Nephron progenitor cell (in vitro differentiated cells): ENCODE measurements around the gene MRPL47.
"Not testable (repeated sequence)": the region's sequence is repeated elsewhere in the genome, so short reads cannot be mapped to it uniquely, and the experiment has no call there.

Source experiments
- DNase-seq: peaks from one replicate; pipeline ENCODE4 v3.0.0; 2021
- H3K27ac Mint-ChIP-seq: 2 replicates; pipeline ENCODE4 v1.8.0; 2021; ENCODE audit warnings: mild to moderate bottlenecking, moderate library complexity, mixed read lengths
- H3K27me3 Mint-ChIP-seq: 2 replicates; pipeline ENCODE4 v1.8.0; 2021; ENCODE audit warnings: mild to moderate bottlenecking, low read depth, mixed read lengths; ENCODE audit not compliant: poor library complexity
- H3K36me3 Mint-ChIP-seq: 2 replicates; pipeline ENCODE4 v1.8.0; 2021; ENCODE audit warnings: low read depth, mixed read lengths
- H3K4me1 Mint-ChIP-seq: 2 replicates; pipeline ENCODE4 v1.8.0; 2021; ENCODE audit warnings: mixed read lengths
- H3K4me3 Mint-ChIP-seq: 2 replicates; pipeline ENCODE4 v1.8.0; 2021; ENCODE audit warnings: mild to moderate bottlenecking, moderate library complexity, mixed read lengths
- H3K9me3 Mint-ChIP-seq: 2 replicates; pipeline ENCODE4 v1.8.0; 2021; ENCODE audit warnings: mild to moderate bottlenecking, moderate library complexity, mixed read lengths
- TF ChIP-seq, protein P1 (sequence below): fragments of 200-600 bp; sonication (generic); IDR thresholded peaks from 2 replicates; pipeline ENCODE4 v1.5.0; 2021; ENCODE audit warnings: antibody characterized with exemption

MRPL47 gene

DNA sequence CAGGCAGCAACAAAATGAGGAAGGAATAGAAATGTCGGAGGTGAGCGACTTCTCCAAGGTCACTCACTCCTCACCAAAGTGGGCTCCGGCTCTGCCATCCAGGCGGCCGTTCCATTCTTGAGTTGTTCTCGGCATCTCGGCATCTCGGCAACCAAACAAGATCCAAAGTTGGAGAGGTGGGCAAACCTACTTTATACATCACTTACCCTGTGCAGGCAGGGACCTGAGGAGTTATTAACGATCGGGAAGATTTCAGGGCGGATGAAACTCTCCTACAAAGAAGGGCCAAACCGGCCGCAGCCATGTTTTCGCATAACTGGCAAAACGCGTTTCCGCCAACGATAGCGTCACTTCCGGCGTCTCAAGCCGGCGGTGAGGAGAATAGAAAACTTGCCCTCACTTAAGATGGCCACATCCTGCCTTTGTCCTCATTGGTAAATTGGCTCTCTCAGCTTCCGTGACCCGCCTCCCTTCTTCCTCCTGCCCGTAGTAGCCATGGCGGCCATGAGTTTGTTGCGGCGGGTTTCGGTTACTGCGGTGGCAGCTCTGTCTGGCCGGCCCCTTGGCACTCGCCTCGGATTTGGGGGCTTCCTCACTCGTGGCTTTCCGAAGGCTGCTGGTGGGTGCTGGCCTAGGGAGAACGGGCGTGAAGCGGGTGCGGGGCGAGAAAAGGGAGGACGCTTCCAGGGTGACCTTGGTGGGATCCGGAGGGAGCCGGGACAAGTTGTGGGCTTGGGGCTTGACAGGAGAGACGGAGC, at the start of gene MRPL47, which contains the start of gene NDUFB5:
TSS of gene MRPL47 (minus strand) at position 318 of the 758 bp plus-strand sequence. CDS start at position 304, 14 bp downstream.
TSS of gene NDUFB5 (plus strand) at position 474 of the 758 bp plus-strand sequence. CDS start at position 496, 22 bp downstream.
- Mint-ChIP-seq H3K27me3 (peaks cover 3% of the 10 kb centered on the region), H3K36me3 (peaks cover 37% of the 10 kb centered on the region), H3K27ac (peak within 1 kb of the TSS; percentile 100), H3K4me3 (peak within 1 kb of the TSS; percentile 98), H3K4me1 (peaks cover 32% of the 10 kb centered on the region), H3K9me3 (no peaks in the 10 kb centered on the region)
- peak; percentile 89 for DNase-seq
- TF ChIP-seq, protein P1, sequence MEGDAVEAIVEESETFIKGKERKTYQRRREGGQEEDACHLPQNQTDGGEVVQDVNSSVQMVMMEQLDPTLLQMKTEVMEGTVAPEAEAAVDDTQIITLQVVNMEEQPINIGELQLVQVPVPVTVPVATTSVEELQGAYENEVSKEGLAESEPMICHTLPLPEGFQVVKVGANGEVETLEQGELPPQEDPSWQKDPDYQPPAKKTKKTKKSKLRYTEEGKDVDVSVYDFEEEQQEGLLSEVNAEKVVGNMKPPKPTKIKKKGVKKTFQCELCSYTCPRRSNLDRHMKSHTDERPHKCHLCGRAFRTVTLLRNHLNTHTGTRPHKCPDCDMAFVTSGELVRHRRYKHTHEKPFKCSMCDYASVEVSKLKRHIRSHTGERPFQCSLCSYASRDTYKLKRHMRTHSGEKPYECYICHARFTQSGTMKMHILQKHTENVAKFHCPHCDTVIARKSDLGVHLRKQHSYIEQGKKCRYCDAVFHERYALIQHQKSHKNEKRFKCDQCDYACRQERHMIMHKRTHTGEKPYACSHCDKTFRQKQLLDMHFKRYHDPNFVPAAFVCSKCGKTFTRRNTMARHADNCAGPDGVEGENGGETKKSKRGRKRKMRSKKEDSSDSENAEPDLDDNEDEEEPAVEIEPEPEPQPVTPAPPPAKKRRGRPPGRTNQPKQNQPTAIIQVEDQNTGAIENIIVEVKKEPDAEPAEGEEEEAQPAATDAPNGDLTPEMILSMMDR: no peak

DNA sequence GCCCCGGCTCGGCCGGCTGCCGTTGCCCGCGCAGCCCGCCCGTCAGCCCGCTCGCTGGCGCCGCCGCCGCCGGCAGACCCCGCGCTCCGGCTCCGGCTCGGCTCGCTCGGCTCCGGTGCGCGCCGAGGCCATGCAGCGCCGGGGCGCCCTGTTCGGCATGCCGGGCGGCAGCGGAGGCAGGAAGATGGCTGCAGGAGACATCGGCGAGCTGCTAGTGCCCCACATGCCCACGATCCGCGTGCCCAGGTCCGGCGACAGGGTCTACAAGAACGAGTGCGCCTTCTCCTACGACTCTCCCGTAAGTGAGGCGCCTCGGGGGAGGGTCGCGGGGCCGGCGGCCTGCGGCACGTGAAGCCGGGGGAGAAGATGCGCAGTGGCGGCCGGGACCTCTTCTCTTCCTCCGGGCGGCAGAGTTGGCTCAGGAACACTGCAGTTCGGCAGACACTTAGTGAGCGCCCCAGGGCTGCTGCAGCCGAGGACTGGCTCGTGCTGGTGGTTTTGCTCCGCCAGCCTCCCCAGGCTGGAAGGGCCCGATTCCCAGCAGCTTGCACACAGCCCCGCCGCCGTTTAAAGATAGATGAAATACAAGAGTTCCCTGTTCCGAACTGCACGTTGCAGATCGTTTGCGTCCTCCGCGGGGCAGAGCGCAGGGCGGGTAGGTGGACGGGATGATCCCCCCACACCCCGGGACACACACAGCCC, 48.8 kb upstream of the MRPL47 start:
- peaks cover 36% of the 10 kb centered on the region for H3K4me1 Mint-ChIP-seq
- DNase-seq: peak; percentile 73

DNA sequence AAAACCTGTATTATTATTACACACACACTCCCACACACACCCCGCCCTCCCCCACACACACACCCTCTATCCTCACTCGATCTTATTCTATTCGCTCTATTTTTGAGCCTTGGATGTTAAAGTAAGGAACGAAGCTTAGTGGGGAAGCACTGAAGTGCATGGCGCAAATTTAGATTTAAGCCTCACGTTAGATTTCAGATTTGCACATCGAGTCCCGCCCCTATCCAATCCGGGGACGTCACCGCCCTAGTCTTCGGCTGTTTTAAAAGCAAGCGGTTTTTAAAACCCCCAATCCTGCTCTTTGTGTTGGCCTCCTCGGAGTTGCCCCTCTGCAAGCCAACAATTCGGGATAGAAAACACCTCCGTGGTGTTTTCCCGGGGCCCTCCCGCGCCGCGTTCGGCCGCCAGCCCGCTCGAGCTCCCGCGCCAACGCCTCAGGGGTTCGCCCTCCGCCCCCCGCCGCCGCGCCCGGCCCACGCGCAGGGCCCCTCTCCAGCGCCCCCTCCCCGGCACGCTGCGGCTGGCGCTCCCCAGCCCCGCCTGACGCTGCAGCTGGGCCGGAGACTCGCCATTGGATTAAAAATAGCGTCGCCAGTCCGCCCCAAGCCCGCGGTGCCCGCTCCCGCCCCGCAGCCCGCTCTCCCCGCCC, 48.1 kb upstream of the MRPL47 start, which contains the start of gene USP13:
TSS of gene USP13 (plus strand) at position 594 of the 649 bp plus-strand sequence. CDS start 186 bp downstream, outside the sequence.
- H3K27me3 Mint-ChIP-seq: no peaks in the 10 kb centered on the region
- DNase-seq: peak; percentile 80
- TF ChIP-seq, protein P1: no peak
- H3K27ac Mint-ChIP-seq: peak within 1 kb of the TSS; percentile 99
- H3K4me3 Mint-ChIP-seq: peak within 1 kb of the TSS; percentile 99
- peaks cover 32% of the 10 kb centered on the region for H3K4me1 Mint-ChIP-seq
- H3K9me3 Mint-ChIP-seq: no peaks in the 10 kb centered on the region
- peaks cover 21% of the 10 kb centered on the region for H3K36me3 Mint-ChIP-seq

More for the DNA sequence above, 48.8 kb upstream of the MRPL47 start:
- TF ChIP-seq, protein P1: no peak
- H3K27ac Mint-ChIP-seq: peak overlapping the region; percentile 99
- H3K27me3 Mint-ChIP-seq: no peaks in the 10 kb centered on the region
- H3K4me3 Mint-ChIP-seq: peak overlapping the region; percentile 99
- peaks cover 28% of the 10 kb centered on the region for H3K36me3 Mint-ChIP-seq
- H3K9me3 Mint-ChIP-seq: no peaks in the 10 kb centered on the region

DNA sequence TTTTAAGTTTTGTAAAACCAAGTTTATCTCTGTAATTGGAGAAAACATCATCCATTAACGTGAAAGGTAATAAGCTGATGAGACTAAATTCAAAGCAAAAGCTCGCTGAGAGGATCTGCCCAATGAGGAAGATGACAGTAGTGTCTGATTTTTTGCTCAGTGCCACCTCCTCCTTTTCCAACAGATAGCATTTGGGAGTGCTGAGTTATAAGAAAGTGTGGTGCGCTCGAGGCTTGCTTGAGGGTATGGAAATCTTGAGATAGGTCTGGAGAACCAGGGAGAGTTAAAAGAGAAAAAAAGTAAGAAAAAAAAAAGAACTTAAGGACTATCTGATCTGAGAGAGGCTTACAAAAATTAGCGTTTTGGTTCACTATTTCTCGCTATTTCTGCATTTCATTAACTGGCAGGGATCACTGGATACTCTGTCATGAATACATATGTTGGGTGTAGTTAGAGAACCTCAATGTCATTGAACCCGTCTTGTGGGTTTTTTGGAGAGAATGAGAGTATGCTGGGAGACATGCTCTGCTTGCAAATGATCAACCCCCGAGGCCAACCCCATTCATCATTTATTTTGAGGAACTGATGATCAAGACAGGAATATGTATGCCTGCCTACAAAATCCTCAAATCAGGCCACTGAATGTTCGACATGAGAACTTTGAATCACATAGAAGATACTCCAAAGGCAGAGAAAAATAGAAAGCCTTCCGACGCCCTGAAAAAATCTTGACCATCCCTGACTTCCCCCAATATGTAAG, 47.4 kb upstream of the MRPL47 start:
- no peaks in the 10 kb centered on the region for H3K9me3 Mint-ChIP-seq
- TF ChIP-seq, protein P1: no peak
- H3K4me3 Mint-ChIP-seq: peak overlapping the region; percentile 99
- H3K27ac Mint-ChIP-seq: peak overlapping the region; percentile 44
- H3K4me1 Mint-ChIP-seq: peaks cover 32% of the 10 kb centered on the region
- peaks cover 19% of the 10 kb centered on the region for H3K36me3 Mint-ChIP-seq
- DNase-seq: no peak
- no peaks in the 10 kb centered on the region for H3K27me3 Mint-ChIP-seq

DNA sequence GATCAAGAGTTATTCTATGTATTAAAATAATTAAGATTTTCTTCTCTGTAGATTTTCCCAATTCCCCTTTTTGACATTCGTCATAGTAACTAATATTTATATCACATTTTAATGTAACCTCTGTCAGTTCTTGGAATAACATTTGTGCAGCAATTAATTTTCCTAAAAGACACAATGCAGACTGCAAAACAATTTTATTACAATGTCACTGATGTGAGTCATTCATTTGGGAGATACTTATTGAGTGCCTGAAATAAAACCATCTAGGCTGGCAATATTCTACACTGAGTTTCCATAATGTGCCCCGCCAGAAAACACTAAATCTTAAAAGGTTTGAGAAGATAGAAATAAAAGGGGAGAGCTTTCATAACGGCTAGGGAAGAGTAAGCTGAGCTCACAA, 41.7 kb upstream of the MRPL47 start:
- TF ChIP-seq, protein P1: no peak
- H3K9me3 Mint-ChIP-seq: no peaks in the 10 kb centered on the region
- no peak for DNase-seq
- no peak overlapping the region for H3K4me3 Mint-ChIP-seq
- peaks cover 3% of the 10 kb centered on the region for H3K4me1 Mint-ChIP-seq
- H3K27ac Mint-ChIP-seq: no peak overlapping the region
- no peaks in the 10 kb centered on the region for H3K27me3 Mint-ChIP-seq
- H3K36me3 Mint-ChIP-seq: no peaks in the 10 kb centered on the region

DNA sequence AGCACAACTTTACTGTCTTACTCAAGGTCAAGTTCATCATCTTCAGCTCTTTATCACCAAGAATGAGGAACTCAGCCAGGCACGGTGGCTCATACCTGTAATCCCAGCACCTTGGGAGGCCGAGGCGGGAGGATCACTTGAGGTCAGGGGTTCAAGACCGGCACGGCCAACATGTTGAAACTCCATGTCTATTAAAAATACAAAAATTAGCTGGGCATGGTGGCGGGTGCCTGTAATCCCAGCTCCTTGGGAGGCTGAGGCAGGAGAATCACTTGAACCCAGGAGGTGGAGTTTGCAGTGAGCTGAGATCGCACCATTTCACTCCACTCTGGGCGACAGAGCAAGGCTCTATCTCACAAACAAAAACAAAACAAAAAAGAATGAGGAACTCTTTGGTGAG, 39.4 kb upstream of the MRPL47 start:
- not testable (repeated sequence) for H3K27ac Mint-ChIP-seq, H3K36me3 Mint-ChIP-seq, H3K9me3 Mint-ChIP-seq, H3K4me3 Mint-ChIP-seq, H3K4me1 Mint-ChIP-seq, DNase-seq, H3K27me3 Mint-ChIP-seq
